B cell (primary cell): ENCODE results near the gene GLI3. TPM values are rescaled to one million over a fixed set of nuclear protein-coding genes. Genes with fewer than 3 reads are reported as not detected.

ENCODE experiments used
- ATAC-seq: fragments of 200-7000 bp; cut with Tn5 transposase; one replicate; pipeline ENCODE4 v1.10.0; 2021; ENCODE audit warnings: low read depth, mild to moderate bottlenecking, moderate number of reproducible peaks, moderate library complexity
- CTCF ChIA-PET: fragments of 350-600 bp; sonication (Branson Sonifier 250); formaldehyde crosslinking; loops from one replicate; lab custom pipeline; 2021; ENCODE audit warnings: antibody characterized with exemption, inconsistent platforms; lab: Charles Lee
- POLR2A ChIA-PET: fragments of 350-600 bp; sonication (Branson Sonifier 250); formaldehyde crosslinking; loops from one replicate; lab custom pipeline; 2021; ENCODE audit warnings: antibody characterized with exemption; lab: Charles Lee
- DNase-seq: peaks from one replicate; pipeline ENCODE4 v3.0.0; 2013
- H2AFZ ChIP-seq: 2 replicates; pipeline ENCODE4 v1.6.1; 2012; ENCODE audit warnings: mild to moderate bottlenecking, low read depth, low read length; ENCODE audit not compliant: insufficient read depth, poor library complexity, severe bottlenecking
- H3K27ac ChIP-seq, 2 donors: 1 replicate in 1 of 2; 2 replicates in 1 of 2; pipeline ENCODE4 v1.5.1; 2012 to 2013; ENCODE audit warnings: low read length in 2 of 2, mild to moderate bottlenecking in 2 of 2, moderate library complexity in 1 of 2
- H3K27me3 ChIP-seq, 4 experiments: fragments of 200-600 bp in 1 of 4; sonication (generic) in 1 of 4; replicated peaks in 1 of 4; 1 replicate in 2 of 4; 2 replicates in 2 of 4; pipeline versions ENCODE4 v1.6.1 to v1.7.0; 2013 to 2016; ENCODE audit warnings: low read length in 3 of 4, mild to moderate bottlenecking in 2 of 4, mixed read lengths in 1 of 4, moderate library complexity in 1 of 4; ENCODE audit not compliant: insufficient read depth in 4 of 4, control insufficient read depth in 3 of 4; ENCODE audit errors: control extremely low read depth in 1 of 4
- H3K36me3 ChIP-seq, 2 experiments: replicated peaks in 1 of 2; 1 replicate in 1 of 2; 2 replicates in 1 of 2; pipeline versions ENCODE4 v1.6.1 to v1.7.1; 2013; ENCODE audit warnings: low read length in 1 of 2; ENCODE audit not compliant: insufficient read depth in 2 of 2, control insufficient read depth in 1 of 2; ENCODE audit errors: control extremely low read depth in 1 of 2, extremely low read depth in 1 of 2
- H3K4me1 ChIP-seq, 2 donors: fragments of 200-600 bp in 1 of 2; sonication (generic) in 1 of 2; 1 replicate in 1 of 2; 2 replicates in 1 of 2; pipeline versions ENCODE4 v1.5.1 to v1.6.1; 2013 to 2017; ENCODE audit warnings: low read length in 2 of 2; ENCODE audit not compliant: control insufficient read depth in 2 of 2, insufficient read depth in 2 of 2
- H3K4me2 ChIP-seq: replicated peaks from 2 replicates; pipeline ENCODE3; 2012; ENCODE audit warnings: mild to moderate bottlenecking, low read depth, low read length; ENCODE audit not compliant: poor library complexity, severe bottlenecking
- H3K4me3 ChIP-seq, 5 experiments: fragments of 200-600 bp in 1 of 5; sonication (generic) in 1 of 5; 1 replicate in 3 of 5; 2 replicates in 2 of 5; pipeline versions ENCODE4 v1.5.1 to v1.7.0; 2011 to 2016; ENCODE audit warnings: low read length in 4 of 5, mild to moderate bottlenecking in 4 of 5, low read depth in 2 of 5, control low read depth in 1 of 5, moderate library complexity in 1 of 5; ENCODE audit not compliant: insufficient read depth in 1 of 5; ENCODE audit errors: control extremely low read depth in 1 of 5, extremely low read depth in 1 of 5
- H3K79me2 ChIP-seq: fragments of 200-600 bp; sonication (generic); one replicate; pipeline ENCODE4 v1.6.0; 2016; ENCODE audit warnings: low read length; ENCODE audit not compliant: control insufficient read depth, insufficient read depth
- H3K9ac ChIP-seq: fragments of 200-600 bp; sonication (generic); 2 replicates; pipeline ENCODE4 v1.6.1; 2017; ENCODE audit warnings: mild to moderate bottlenecking, low read length, moderate library complexity
- H3K9me3 ChIP-seq, 3 donors: one replicate each; pipeline versions ENCODE4 v1.6.1 to v1.7.1; 2013; ENCODE audit warnings: low read length in 2 of 3; ENCODE audit not compliant: control insufficient read depth in 2 of 3, insufficient read depth in 1 of 3; ENCODE audit errors: control extremely low read depth in 1 of 3
- H4K20me1 ChIP-seq: 2 replicates; pipeline ENCODE4 v1.6.0; 2012; ENCODE audit warnings: mild to moderate bottlenecking, low read length; ENCODE audit not compliant: insufficient read depth, control insufficient read depth, poor library complexity, severe bottlenecking
- H3K27ac Mint-ChIP-seq: one replicate; pipeline ENCODE4 v1.8.0; 2021; ENCODE audit warnings: mixed read lengths
- H3K27me3 Mint-ChIP-seq: one replicate; pipeline ENCODE4 v1.8.0; 2021; ENCODE audit warnings: mixed read lengths
- H3K4me1 Mint-ChIP-seq: one replicate; pipeline ENCODE4 v1.8.0; 2021; ENCODE audit warnings: mixed read lengths
- H3K4me3 Mint-ChIP-seq: one replicate; pipeline ENCODE4 v1.8.0; 2021; ENCODE audit warnings: mixed read lengths
- H3K9me3 Mint-ChIP-seq: one replicate; pipeline ENCODE4 v1.8.0; 2022; ENCODE audit warnings: mixed read lengths; ENCODE audit not compliant: insufficient read depth
- EZH2 ChIP-seq: IDR thresholded peaks from 2 replicates; pipeline ENCODE4 v1.6.1; 2012; ENCODE audit warnings: borderline replicate concordance, low read depth, mild to moderate bottlenecking, moderate library complexity, low read length; ENCODE audit not compliant: insufficient read depth, poor library complexity, severe bottlenecking
- WGBS: methylation state at CpG from one replicate; pipeline ENCODE4 v1.1.5; 2013; ENCODE audit warnings: missing lambda C conversion rate; ENCODE audit not compliant: insufficient coverage; 5-methylcytosine and 5-hydroxymethylcytosine counted together
- intact Hi-C: fragments of 100-400 bp; cut with micrococcal nuclease; formaldehyde crosslinking; loops from one replicate; pipeline ENCODE4 v1.10.0; 2022
- polyA plus RNA-seq: library from polyadenylated mRNA; depleted of rRNA; stranded (reverse); fragments of >200 nt; gene quantifications from 2 replicates; pipeline ENCODE4 v1.2.3, GENCODE V29; 2012
- total RNA-seq, 2 donors: library from RNA; stranded (reverse); fragments of 120-200 nt in 1 of 2; gene quantifications; 1 replicate in 1 of 2; 2 replicates in 1 of 2; pipeline versions ENCODE4 v1.2.3 to v1.2.4, GENCODE V29; 2013 to 2022
- TF ChIP-seq, protein P1 (sequence below): fragments of 200-600 bp; IDR thresholded peaks from one replicate; pipeline ENCODE4 v1.8.0; 2022; ENCODE audit warnings: antibody characterized with exemption, mild to moderate bottlenecking

GLI3 gene
- total and polyA plus RNA-seq, 2 donors (not counting 1 experiment from before 2014, with no cell fraction given) = not detected

DNA sequence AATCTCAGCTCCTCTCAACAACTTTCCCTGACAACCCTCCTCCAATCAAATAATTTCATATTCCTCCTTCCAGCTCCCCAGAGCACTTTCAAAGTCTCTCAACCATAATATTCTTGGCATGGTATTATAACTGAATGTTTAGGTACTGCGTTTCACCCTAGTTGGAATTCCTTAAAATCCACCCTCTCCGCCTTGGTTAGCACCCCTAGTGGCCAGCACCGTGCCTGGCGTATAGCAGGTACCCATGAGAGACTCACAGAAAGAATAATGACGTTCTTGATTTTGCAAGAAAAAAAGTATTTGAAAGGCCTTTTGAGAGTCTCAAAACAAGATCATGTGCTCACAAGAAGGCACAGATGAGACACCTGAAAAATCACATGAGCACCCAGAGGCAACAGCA lies 50.9 kb downstream of the GLI3 start:
- intact Hi-C loops = no loop called here
- Histone ChIP-seq H3K27me3 (no peaks in the 10 kb centered on the region), H4K20me1 (no peaks in the 10 kb centered on the region), H3K4me1 (no peaks in the 10 kb centered on the region), H3K4me2 (no peak overlapping the region), H3K79me2 (no peaks in the 10 kb centered on the region), H3K4me3 (no peak overlapping the region), H3K36me3 (no peaks in the 10 kb centered on the region), H3K9ac (no peak overlapping the region), H3K27ac (no peak overlapping the region), H3K9me3 (no peaks in the 10 kb centered on the region), H2AFZ (no peak overlapping the region)
- H3K4me1 Mint-ChIP-seq = no peaks in the 10 kb centered on the region
- no peaks in the 10 kb centered on the region for H3K27me3 Mint-ChIP-seq
- no peak for DNase-seq
- POLR2A ChIA-PET = no interaction called here
- 75% methylated on average over 4 of the region's 5 CpGs for WGBS
- TF ChIP-seq, protein P1, sequence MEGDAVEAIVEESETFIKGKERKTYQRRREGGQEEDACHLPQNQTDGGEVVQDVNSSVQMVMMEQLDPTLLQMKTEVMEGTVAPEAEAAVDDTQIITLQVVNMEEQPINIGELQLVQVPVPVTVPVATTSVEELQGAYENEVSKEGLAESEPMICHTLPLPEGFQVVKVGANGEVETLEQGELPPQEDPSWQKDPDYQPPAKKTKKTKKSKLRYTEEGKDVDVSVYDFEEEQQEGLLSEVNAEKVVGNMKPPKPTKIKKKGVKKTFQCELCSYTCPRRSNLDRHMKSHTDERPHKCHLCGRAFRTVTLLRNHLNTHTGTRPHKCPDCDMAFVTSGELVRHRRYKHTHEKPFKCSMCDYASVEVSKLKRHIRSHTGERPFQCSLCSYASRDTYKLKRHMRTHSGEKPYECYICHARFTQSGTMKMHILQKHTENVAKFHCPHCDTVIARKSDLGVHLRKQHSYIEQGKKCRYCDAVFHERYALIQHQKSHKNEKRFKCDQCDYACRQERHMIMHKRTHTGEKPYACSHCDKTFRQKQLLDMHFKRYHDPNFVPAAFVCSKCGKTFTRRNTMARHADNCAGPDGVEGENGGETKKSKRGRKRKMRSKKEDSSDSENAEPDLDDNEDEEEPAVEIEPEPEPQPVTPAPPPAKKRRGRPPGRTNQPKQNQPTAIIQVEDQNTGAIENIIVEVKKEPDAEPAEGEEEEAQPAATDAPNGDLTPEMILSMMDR = no peak
- no peak for TF ChIP-seq EZH2
- no peak overlapping the region for H3K27ac Mint-ChIP-seq
- H3K9me3 Mint-ChIP-seq = no peaks in the 10 kb centered on the region
- CTCF ChIA-PET = no interaction called here
- no peak for ATAC-seq
- no peak overlapping the region for H3K4me3 Mint-ChIP-seq

DNA sequence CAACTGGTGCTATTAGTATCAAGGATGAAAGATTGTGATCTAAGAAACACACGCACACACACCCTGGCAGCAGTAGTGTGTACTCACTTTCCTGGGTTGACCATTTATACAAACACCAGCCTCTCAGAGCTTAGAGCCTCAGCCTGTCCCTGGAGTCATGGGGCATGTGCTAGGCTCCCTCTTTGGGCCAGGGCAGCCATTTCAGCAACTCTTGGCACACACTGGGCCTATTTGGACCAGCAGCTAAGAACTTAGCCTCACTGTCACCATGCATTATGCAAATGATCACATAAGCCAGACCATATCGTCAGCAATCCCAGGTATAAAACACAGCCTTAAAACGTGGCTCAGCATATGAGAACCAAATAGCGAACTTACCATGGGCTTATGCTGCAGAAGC lies 51.3 kb downstream of the GLI3 start:
- Mint-ChIP-seq H3K4me1 (no peaks in the 10 kb centered on the region), H3K27me3 (no peaks in the 10 kb centered on the region), H3K9me3 (no peaks in the 10 kb centered on the region), H3K4me3 (no peak overlapping the region), H3K27ac (no peak overlapping the region)
- POLR2A ChIA-PET = no interaction called here
- TF ChIP-seq EZH2 = no peak
- TF ChIP-seq, protein P1 = no peak
- WGBS = 87% methylated on average over 4 of the region's 4 CpGs
- H4K20me1 ChIP-seq = no peaks in the 10 kb centered on the region
- H3K27me3 ChIP-seq = no peaks in the 10 kb centered on the region
- DNase-seq (no peak), ATAC-seq (no peak)
- H3K4me1 ChIP-seq = no peaks in the 10 kb centered on the region
- H3K36me3 ChIP-seq = no peaks in the 10 kb centered on the region
- intact Hi-C loops = no loop called here
- no peaks in the 10 kb centered on the region for H3K9me3 ChIP-seq
- no peak overlapping the region for H3K9ac ChIP-seq
- H2AFZ ChIP-seq = no peak overlapping the region
- H3K4me3 ChIP-seq = no peak overlapping the region
- no peak overlapping the region for H3K4me2 ChIP-seq
- CTCF ChIA-PET = no interaction called here
- no peak overlapping the region for H3K27ac ChIP-seq
- H3K79me2 ChIP-seq = no peaks in the 10 kb centered on the region
